HCT116 (cell line): ENCODE measurements around the gene NHLRC4. TPM values are rescaled to one million over a fixed set of nuclear protein-coding genes. Genes with fewer than 3 reads are reported as not detected.

Experiments used
- ATAC-seq: fragments of 200-7000 bp; cut with Tn5 transposase; 2 replicates; pipeline ENCODE4 v1.9.1; 2020; ENCODE audit warnings: mild to moderate bottlenecking, moderate library complexity
- BruUV-seq: library from RNA; stranded (reverse); fragments of 400-500 nt; replicated peaks from 2 replicates; lab custom pipeline; 2021; lab: Mats Ljungman, UMichigan
- CTCF ChIA-PET: fragments of 300-600 bp; sonication (Branson Sonifier 250); formaldehyde crosslinking; loops from one replicate; lab custom pipeline; 2021; ENCODE audit warnings: antibody characterized with exemption; lab: Charles Lee
- POLR2A ChIA-PET: fragments of 300-600, 350-600 bp; sonication (Branson Sonifier 250); formaldehyde crosslinking; loops from one replicate; lab custom pipeline; 2021; ENCODE audit warnings: antibody characterized with exemption; lab: Charles Lee
- RAD21 ChIA-PET, 2 experiments: fragments of 300-600 bp; sonication (Branson Sonifier 250); formaldehyde crosslinking; loops; one replicate each; lab custom pipeline; 2023; ENCODE audit warnings: low total read pairs in 2 of 2; ENCODE audit not compliant: uncharacterized antibody in 2 of 2, unreplicated experiment in 2 of 2, low non-redundant PET in 1 of 2; lab: Charles Lee
- DNase-seq: peaks from one replicate; pipeline ENCODE4 v3.0.0-alpha.2; 2010; ENCODE audit warnings: low read depth, low spot score
- H2AFZ ChIP-seq: fragments of 200-600 bp; shearing (Covaris generic), sonication (generic); 2 replicates; pipeline ENCODE4 v1.6.1; 2017; ENCODE audit warnings: low read depth, mixed run types, mixed read lengths, antibody characterized with exemption, low read length; ENCODE audit not compliant: poor library complexity, severe bottlenecking
- H3K27ac ChIP-seq: 2 replicates; pipeline ENCODE4 v1.5.1; 2012; ENCODE audit warnings: low read depth, low read length
- H3K27me3 ChIP-seq: fragments of 200-600 bp; sonication (generic); 2 replicates; pipeline ENCODE4 v1.6.1; 2016; ENCODE audit warnings: mixed run types, low read length, mixed read lengths; ENCODE audit not compliant: insufficient read depth
- H3K36me3 ChIP-seq, 2 experiments: fragments of 200-500 bp in 1 of 2; fragments of 200-600 bp in 1 of 2; sonication (Bioruptor generic) in 1 of 2; sonication (generic) in 1 of 2; 2 replicates each; pipeline versions ENCODE4 v1.5.1 to v1.6.1; 2014 to 2016; ENCODE audit warnings: low read length in 2 of 2, inconsistent platforms in 1 of 2, mixed read lengths in 1 of 2, mixed run types in 1 of 2; ENCODE audit not compliant: insufficient read depth in 2 of 2, control insufficient read depth in 1 of 2
- H3K4me1 ChIP-seq, 2 experiments: fragments of 200-600 bp in 1 of 2; sonication (generic) in 1 of 2; 2 replicates each; pipeline versions ENCODE4 v1.5.1 to v1.6.1; 2012 to 2017; ENCODE audit warnings: low read length in 2 of 2, inconsistent platforms in 1 of 2, mild to moderate bottlenecking in 1 of 2, mixed read lengths in 1 of 2, mixed run types in 1 of 2, moderate library complexity in 1 of 2; ENCODE audit not compliant: insufficient read depth in 2 of 2, control insufficient read depth in 1 of 2
- H3K4me2 ChIP-seq: fragments of 200-600 bp; sonication (generic); 2 replicates; pipeline ENCODE4 v1.6.1; 2017; ENCODE audit warnings: mixed run types, low read length, mixed read lengths
- H3K4me3 ChIP-seq, 2 experiments: fragments of 200-600 bp in 1 of 2; sonication (generic) in 1 of 2; replicated peaks in 1 of 2; 2 replicates each; pipeline ENCODE4 v1.5.1; 2011 to 2016; ENCODE audit warnings: low read length in 2 of 2, control low read depth in 1 of 2, low read depth in 1 of 2, mild to moderate bottlenecking in 1 of 2, mixed read lengths in 1 of 2, mixed run types in 1 of 2
- H3K79me2 ChIP-seq: fragments of 200-600 bp; sonication (generic); 2 replicates; pipeline ENCODE4 v1.6.1; 2017; ENCODE audit warnings: mild to moderate bottlenecking, mixed run types, low read length, moderate library complexity, mixed read lengths; ENCODE audit not compliant: insufficient read depth
- H3K9ac ChIP-seq: fragments of 200-600 bp; sonication (generic); 2 replicates; pipeline ENCODE4 v1.6.1; 2016; ENCODE audit warnings: low read length, mixed read lengths
- H3K9me2 ChIP-seq: fragments of 200-600 bp; sonication (generic), shearing (Covaris generic); 2 replicates; pipeline ENCODE4 v1.6.1; 2017; ENCODE audit warnings: mixed run types, mild to moderate bottlenecking, moderate library complexity; ENCODE audit not compliant: insufficient read depth
- H3K9me3 ChIP-seq, 2 experiments: fragments of 200-500 bp in 1 of 2; fragments of 200-600 bp in 1 of 2; sonication (Bioruptor generic) in 1 of 2; sonication (generic) in 1 of 2; 2 replicates each; pipeline ENCODE4 v1.6.1; 2014 to 2017; ENCODE audit warnings: low read length in 2 of 2, mixed read lengths in 2 of 2, inconsistent platforms in 1 of 2, low read depth in 1 of 2, mild to moderate bottlenecking in 1 of 2, mixed run types in 1 of 2, moderate library complexity in 1 of 2; ENCODE audit not compliant: control insufficient read depth in 1 of 2, insufficient read depth in 1 of 2
- H4K20me1 ChIP-seq: fragments of 200-600 bp; sonication (generic), shearing (Covaris generic); 2 replicates; pipeline ENCODE4 v1.6.1; 2017; ENCODE audit warnings: mixed run types, mild to moderate bottlenecking, moderate library complexity; ENCODE audit not compliant: insufficient read depth
- ATF3 ChIP-seq: IDR thresholded peaks from 2 replicates; pipeline ENCODE4 v1.6.1; 2012
- CBX3 ChIP-seq: IDR thresholded peaks from 2 replicates; pipeline ENCODE4 v1.6.1; 2012; ENCODE audit warnings: low read depth
- CEBPB ChIP-seq: IDR thresholded peaks from 2 replicates; pipeline ENCODE4 v1.6.1; 2012; ENCODE audit warnings: low read depth
- EGR1 ChIP-seq: IDR thresholded peaks from 2 replicates; pipeline ENCODE4 v1.6.1; 2012; ENCODE audit warnings: low read depth
- EZH2 ChIP-seq: fragments of 200-600 bp; sonication (generic); IDR thresholded peaks from 2 replicates; pipeline ENCODE4 v1.6.1; 2017; ENCODE audit warnings: antibody characterized with exemption, mixed run types
- EZH2phosphoT487 ChIP-seq: fragments of 200-600 bp; IDR thresholded peaks from 2 replicates; pipeline ENCODE4 v1.6.1; 2018; ENCODE audit warnings: antibody characterized with exemption, borderline replicate concordance
- FOSL1 ChIP-seq: IDR thresholded peaks from 2 replicates; pipeline ENCODE4 v1.6.1; 2012; ENCODE audit warnings: low read depth
- JUND ChIP-seq: IDR thresholded peaks from 2 replicates; pipeline ENCODE4 v1.6.1; 2012
- MAX ChIP-seq: IDR thresholded peaks from 2 replicates; pipeline ENCODE4 v1.6.1; 2012
- RAD21 ChIP-seq: IDR thresholded peaks from 2 replicates; pipeline ENCODE4 v1.6.1; 2012; ENCODE audit warnings: low read depth, mild to moderate bottlenecking
- SIN3A ChIP-seq: IDR thresholded peaks from 2 replicates; pipeline ENCODE4 v1.6.1; 2012; ENCODE audit warnings: low read depth
- SP1 ChIP-seq: IDR thresholded peaks from 2 replicates; pipeline ENCODE4 v1.6.1; 2012; ENCODE audit warnings: low read depth
- TCF7L2 ChIP-seq: IDR thresholded peaks from 2 replicates; pipeline ENCODE4 v1.7.0; 2011; ENCODE audit warnings: borderline replicate concordance, inconsistent platforms; ENCODE audit not compliant: insufficient read depth, insufficient read length; ENCODE audit errors: extremely low read depth
- intact Hi-C: fragments of 100-400 bp; cut with micrococcal nuclease; formaldehyde crosslinking; loops from 2 replicates; pipeline ENCODE4 v1.10.0; 2022
- total RNA-seq: library from RNA; stranded (reverse); gene quantifications from one replicate; pipeline ENCODE4 v1.2.1, GENCODE V29; 2021; ENCODE audit not compliant: unreplicated experiment

NHLRC4 gene
- total RNA-seq, 1 experiment from 2014 or later: 0.22 TPM

- intact Hi-C loops: no loop called here
- no TSS peak for BruUV-seq
- no peaks in the 10 kb centered on the region for H3K9me3 ChIP-seq
- RAD21 ChIA-PET: no interaction called here
- CTCF ChIA-PET: no interaction called here
- H3K9ac ChIP-seq: peak overlapping the region; percentile 50; the same call in 1 of the 2 replicates
- no peaks in the 10 kb centered on the region for H3K9me2 ChIP-seq
- ATAC-seq (peak; percentile 94), DNase-seq (peak; percentile 54)
- peaks cover 16 to 34% of the 10 kb centered on the region in 2 experiments for H3K4me1 ChIP-seq
- no peaks in the 10 kb centered on the region for H4K20me1 ChIP-seq
- peaks cover 86% of the 10 kb centered on the region for H3K79me2 ChIP-seq
- H3K27me3 ChIP-seq: no peaks in the 10 kb centered on the region
- POLR2A ChIA-PET: no interaction called here
- H2AFZ ChIP-seq: no peak overlapping the region
- TF ChIP-seq EZH2phosphoT487 (no peak), JUND (peak; percentile 56; the same call in 1 of the 2 replicates), SP1 (peak; percentile 59; the same call in 1 of the 2 replicates), TCF7L2 (no peak), EGR1 (no peak), SIN3A (no peak), ATF3 (no peak), CEBPB (no peak), EZH2 (no peak), FOSL1 (peak; percentile 60), MAX (peak; percentile 66; the same call in 1 of the 2 replicates), RAD21 (0 out of 2 replicates have a peak, but pooled peaks have one; percentile 2), CBX3 (no peak)
- no peaks in the 10 kb centered on the region for H3K36me3 ChIP-seq
- peak overlapping the region; percentile 64 for H3K27ac ChIP-seq
- H3K4me2 ChIP-seq: peak overlapping the region; percentile 69
- H3K4me3 ChIP-seq: peak overlapping the region in 1 of 2 experiments; percentile 20; a peak in 1 of 4 replicates
Observed at GRCh38 chr16:535446-536405, 31.1 kb upstream of the NHLRC4 start.
